GF-D8 (cell line): ENCODE data around the gene PPFIA1.
"Not testable (repeated sequence)": the region's sequence is repeated elsewhere in the genome, so short reads cannot be mapped to it uniquely, and the experiment has no call there.

Source experiments
- DNase-seq: peaks from one replicate; lab custom pipeline; 2025; lab: John Stamatoyannopoulos, UW

Gene PPFIA1

DNA sequence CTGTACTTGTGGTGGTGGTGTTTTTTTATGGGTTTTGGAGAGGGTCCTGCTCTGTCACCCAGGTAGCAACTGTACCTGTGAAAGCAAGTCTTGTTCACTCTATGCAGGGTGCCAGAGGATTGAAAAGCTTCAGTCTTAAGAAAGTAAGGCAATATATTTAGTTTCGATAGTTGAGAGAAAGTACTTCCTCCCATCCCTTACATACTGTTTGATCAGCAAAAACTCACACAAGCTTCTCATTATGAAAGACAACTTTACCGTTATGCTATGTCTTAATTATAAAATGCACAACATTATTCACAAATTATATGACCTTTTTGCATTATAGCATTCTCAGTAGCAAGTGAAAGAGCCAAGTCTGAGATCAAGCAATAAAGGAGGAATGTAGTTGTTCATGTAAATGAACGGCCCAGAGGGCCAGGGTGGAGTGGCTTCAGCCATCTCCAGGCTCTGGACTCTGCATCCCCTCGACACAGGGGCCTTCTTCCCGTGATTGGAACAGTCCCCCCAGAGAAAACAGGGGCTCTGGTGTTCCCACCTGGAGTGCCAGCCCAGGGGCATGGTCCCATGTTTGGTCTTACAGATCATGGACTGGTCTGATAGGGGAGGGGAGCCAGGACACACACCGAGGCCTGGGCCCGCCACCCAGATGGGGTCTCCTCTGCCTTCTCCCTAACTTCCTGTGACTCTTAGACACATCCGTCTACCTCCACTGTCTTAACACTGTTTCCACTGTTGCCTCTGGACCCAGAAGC lies 89.1 kb downstream of the PPFIA1 start:
- no peak for DNase-seq

DNA sequence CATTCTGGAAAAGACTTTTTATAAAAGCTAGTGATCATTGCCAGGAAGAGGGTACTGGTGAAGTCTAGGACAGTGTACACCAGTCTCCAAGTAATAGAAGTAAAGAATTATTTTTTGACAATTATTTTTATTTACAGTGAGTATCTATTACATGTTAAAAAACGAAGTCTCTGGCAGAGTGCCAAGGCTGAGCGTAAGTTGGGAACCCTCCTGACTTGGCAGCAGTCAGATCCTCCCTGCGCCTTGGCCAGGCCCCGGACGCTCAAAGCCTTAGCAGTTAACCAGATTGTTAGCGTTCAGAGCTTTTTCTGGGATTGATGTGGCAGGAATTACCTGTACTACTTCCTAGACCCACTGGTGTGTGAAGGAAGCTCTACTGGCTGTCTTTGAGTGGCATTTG lies 89.7 kb downstream of the PPFIA1 start:
- DNase-seq, result no peak

DNA sequence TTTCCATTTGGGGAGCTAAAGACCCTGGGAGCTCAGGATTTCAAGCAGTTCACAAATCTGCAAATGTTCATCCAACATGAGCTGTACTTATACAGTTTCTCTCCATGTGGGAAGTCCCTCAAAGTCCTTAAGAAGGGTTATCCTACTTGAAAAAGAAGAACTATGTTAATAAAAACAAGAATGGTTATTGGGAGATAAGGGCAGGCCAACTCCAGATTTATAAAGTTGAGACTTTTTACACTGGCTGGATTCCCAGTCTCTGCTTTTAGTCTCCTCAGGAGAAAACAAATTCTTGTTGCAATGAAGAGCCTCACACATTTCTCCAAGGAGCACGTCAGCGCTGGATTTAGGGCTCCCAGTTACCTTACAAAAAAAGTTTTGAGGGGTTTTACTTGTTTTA lies 93.7 kb downstream of the PPFIA1 start:
- no peak for DNase-seq

DNA sequence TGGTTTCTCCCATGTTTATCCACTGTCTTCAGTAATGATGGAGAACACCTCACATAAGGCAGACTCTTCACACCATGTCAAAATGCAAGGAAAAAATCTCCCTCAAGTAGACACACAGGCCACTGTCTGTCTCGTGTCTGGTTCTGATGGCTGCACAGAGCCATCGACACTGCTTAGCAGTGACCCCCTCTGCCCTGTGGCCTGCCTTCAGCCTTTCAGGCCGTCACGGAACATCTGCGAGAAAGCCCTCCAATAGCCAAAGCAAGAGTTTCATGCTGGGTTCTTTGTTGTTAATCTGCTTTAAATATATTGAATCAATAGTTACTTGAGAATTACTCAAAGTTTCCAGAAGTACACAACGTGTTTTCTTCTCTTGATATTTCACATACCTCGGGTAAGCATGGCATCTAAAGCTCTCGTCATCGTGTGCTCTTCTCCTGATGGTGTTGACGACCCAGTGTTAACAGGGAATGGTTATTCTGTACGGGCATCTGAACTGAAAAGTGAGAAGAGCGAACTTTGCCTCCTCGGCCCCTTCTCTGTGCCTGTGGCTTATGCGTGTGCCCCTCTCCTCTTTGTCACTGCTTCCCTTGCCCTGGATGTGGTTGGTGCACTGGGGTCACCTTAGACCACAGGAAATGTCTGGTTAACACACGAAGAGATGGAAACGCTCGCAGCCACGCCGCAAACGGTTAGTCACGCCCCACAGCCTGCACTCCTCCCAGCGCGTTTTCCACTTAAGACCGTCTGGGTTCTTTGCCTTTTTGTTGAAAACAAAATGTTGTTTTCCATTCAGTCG lies 94.5 kb downstream of the PPFIA1 start:
- peak; percentile 84 for DNase-seq

DNA sequence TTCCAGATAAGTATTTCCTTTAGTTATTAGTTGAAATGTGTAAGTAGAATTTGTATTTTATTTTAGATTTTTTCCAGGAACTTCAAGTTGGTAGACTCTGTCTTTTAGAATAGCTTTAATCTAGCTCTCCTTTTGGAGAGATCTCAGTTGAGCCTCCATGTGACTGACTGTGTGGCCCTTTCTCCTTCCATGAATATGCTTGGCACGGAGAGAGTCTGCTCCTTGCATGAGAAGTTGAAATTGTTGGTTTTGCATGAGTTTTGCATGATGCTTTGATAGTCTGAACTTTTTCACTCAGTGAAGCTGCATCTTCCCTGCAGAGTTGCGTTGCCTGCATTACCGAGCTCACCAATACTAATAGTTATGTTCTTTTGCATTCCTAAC lies 95.0 kb downstream of the PPFIA1 start:
- DNase-seq, result no peak

DNA sequence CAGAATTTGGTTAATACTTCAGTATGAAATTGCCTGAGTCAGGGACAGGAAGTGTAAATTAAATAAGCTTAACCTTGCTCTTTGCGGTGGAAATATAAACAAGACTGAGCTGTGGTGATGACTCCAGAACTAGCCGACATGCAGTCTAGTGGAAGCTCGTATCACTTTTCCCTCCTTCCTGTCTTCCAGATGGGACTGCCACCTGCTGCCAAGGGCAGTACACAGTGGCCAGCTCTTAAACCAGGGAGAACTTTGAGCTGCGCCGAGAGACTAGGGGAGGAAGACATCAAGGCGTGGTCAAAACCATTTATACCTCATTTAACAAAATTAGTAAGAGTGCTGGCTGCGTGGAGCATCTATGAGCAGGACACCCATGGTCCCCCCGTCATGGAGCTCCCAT lies 96.6 kb downstream of the PPFIA1 start:
- DNase-seq, result no peak

DNA sequence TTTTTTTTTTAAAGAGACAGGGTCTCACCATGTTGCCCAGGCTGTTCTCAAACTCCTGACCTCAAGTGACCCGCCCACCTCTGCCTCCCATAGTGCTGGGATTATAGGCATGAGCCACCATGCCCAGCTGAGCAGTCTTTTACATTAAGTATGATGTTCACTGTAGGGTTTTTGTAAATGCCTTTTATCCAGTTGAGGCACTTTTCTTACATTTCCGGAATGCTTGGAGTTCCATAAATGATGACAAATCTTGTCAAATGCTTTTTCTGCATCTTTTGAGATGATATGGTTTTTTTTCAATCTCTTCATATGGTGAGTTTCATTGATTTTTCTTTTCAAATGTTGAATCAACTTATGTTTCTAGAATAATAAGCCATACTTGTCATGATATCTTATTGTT lies 98.5 kb downstream of the PPFIA1 start:
- no peak for DNase-seq

DNA sequence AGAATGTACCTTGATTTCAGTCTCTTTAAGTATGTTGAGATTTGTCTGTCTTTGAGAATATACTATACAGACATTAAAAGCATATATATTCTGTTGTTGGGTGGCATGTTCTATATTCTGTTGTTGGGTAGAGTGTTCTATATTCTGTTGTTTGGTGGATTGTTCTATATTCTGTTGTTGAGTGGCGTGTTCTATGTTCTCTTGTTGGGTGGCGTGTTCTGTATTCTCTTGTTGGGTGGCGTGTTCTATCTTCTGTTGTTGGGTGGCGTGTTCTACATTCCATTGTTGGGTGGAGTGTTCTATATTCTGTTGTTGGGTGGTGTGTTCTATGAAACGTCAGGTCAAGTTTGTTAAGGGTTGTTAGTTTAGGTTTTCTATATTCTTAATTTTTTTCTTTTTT lies 100.8 kb downstream of the PPFIA1 start:
- DNase-seq, result no peak

DNA sequence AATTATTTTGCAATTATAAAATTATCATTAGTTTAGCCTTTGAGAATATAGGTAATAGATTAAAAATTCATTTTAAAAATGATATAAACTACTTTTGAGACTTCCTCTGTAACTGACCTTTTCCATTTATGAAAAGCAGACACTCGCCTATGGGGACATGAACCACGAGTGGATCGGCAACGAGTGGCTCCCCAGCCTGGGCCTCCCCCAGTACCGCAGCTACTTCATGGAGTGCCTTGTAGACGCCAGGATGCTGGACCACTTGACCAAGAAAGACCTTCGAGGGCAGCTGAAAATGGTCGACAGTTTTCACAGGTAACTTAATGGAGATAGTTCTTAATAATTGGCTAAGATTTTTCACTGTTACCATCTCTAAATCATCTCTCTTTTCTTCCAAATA lies 101.6 kb downstream of the PPFIA1 start:
- DNase-seq, result no peak

DNA sequence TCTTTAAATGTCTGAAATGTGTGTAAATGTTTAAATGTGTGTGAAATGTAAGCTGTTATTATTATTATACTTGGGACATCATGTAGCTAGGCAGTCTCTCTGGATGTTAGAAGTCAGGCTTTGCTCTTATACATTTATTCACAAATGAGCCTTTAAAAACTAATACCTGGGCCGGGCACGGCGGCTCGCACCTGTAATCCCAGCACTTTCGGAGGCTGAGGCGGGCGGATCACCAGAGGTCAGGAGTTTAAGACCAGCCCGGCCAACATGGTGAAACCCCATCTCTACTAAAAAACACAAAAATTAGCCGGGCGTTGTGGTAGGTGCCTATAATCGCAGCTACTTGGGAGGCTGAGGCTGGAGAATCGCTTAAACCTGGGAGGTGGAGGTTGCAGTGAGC lies 106.1 kb downstream of the PPFIA1 start:
- DNase-seq, result no peak

DNA sequence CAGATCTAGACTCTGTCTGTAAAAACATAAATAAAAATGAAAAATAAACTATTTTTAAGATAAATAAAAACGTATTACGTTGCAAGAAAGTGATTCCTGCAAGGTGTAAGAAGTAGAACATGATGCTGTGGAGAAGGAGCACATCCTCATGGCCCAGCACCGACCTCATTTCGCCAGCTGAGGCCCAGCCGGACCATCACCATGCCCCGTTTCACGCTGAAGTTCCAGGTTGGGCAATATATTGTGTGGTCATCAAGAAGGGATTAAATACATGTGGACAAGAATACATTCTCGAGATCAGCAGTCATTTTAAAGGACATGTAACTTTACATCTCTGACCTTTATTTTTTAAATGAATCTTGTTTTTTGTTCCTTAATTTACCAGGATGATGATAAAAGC lies 107.2 kb downstream of the PPFIA1 start:
- DNase-seq, result no peak

DNA sequence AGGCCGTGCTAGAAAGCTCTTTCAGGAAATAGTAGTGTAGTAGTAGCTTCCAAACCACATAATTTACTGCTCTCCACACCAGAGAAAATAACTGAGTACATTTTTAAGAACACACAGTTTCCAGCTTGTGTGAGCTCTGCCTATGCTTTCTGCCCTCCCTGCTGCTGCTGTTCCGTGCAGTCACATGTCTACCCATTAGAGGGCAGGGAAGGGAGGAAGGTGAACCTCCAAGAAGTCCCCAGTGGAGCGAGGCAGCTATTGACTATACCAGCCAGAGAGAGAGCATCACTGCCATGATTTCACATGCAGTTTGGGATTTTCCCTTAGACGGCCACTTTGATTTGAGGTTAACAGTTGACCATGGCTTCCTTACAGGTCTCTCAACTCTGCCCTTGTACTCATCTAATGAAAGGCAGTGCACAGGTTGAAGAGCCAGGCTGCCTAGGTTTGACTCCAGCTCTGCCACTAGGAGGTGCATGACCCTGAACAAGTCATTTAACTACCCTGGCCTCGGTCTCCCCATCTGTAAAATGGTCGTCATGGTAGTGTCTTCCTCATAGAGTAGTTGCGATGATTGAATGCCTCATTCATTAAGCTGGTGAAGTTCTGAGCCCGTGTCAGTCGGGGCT lies 108.1 kb downstream of the PPFIA1 start:
- DNase-seq, result no peak

DNA sequence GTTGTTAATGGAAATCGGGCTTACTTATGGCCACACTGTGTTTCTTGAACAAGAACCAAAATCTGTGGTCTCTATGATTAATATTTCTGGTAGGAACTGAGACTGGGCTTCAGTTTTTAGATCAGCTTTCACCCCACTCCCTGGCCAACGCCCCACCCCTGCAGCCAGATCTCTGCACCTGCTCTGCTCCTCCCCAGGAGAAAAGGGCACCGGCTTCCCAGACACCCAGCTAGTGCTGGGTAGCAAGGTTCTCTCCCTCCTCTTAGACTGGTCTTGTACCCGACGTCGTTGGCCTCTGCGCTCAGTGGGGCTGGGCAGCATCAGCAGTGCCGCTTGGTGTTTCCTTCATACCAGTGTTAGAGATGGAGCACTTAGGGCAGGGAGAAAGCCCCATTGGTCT lies 110.9 kb downstream of the PPFIA1 start:
- no peak for DNase-seq

DNA sequence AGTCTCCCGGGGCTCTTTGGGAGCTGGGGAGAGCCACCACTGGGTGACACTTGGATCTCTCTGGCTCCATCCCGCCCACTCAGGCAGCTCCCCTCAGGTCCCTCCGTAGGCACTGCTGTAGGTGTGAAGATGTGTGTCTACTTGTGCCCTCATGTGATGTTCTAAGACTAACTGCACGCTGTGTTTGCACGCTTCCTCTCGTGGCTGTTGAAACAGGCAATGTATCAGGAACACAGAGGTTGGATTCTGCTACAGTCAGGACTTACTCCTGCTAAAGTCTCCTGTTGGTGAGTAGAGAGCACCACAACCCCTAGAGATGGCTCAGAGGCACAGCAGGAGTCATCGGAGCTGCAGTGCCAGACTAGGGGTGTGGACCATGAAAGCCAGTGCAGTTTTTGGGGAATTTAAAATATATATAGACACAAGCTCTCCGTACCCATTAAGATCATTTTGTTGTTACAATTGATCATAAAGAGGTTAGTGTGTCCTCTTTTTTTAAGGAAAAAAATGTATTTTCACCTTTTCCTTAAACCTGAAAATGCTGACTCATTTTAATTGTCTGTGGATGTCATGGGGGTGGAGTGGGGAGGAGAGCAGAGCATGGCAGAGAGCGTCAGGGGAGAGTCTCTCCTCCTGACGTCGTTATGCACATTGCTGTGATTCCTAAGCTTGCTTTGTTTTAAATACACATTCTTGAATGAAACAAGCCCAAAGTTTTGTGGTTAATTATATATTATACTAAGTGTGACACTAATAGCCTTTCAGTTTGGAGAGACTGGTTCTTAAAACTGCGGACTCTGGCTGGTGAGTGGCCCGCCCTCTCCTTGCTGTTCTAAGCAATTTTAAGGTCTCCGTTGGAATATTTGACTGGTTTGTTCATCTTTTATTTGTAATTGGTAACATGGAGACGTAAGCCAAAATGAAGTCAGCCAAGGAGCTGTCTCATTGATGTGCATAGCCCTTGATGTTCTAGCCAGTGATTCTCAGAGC lies 111.7 kb downstream of the PPFIA1 start:
- DNase-seq, result no peak

DNA sequence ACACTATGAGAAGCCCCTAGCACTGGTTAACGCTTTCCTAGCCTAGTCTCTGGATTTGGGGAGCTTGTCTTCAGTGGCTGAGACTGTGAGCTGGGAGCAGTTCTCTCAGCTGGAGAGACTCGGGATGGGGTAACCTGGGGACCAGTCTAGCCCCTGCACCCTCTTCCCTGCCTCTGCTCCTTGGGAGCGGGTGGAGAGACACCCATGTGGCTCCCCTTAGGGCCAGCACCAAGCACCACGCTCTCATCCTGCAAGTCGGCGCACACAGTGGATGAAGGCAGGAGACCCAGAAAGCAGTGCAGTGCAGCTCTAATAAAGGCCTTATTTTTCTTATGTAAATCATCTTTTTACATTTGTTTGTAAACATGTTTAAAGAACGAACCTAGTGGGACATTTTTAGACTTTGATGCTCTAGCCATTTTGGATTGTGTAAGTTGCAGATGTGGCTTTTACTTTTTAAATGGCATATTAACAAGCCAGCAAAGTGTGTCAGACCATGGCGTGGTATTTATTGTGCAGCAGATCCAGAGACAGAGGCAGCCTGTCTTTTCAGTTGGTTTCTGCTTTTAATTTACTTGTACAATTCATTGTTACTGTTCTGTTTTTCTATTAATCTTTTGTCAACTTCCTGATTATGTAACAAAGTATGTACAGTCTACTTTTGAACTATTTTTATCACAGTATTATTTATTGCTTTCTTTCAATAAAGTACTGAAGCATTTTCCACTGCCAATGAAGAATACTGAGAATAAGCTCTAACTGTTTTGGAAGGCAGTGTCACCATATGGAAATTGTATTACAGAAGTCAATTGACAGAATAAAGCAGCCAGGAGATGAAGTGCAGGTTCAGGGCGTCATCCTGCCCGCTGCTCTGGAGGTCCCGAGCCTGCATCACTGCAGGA lies 113.4 kb downstream of the PPFIA1 start:
- DNase-seq, result no peak

DNA sequence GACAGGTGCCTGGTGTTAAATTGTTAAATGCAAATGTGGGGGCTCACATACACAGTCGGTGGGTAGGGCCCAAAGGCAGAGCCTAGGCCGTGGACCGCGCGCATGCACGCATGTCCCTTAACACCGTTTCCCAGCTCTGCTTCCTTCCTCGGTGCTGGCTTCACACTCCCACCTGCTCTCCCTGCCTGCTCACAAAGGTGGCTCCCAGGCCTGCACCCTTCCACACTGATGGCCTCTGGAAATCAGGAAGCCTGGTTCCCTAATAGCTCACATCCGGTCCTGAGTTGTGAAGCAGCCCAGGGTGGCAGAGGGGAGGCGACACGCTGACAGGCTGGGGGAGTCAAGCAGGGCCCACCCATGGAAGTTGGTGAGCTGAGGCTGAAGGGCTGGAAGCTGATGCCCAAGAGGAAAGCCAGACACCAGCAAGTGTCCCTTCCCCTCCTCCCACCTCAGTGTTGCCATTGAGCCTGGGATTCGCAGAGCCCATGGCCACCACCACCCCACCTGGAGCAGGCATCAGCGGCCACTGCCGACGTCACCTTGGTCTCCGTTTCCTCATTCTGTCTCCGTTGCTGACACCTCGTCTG lies 114.2 kb downstream of the PPFIA1 start:
- DNase-seq, result no peak

DNA sequence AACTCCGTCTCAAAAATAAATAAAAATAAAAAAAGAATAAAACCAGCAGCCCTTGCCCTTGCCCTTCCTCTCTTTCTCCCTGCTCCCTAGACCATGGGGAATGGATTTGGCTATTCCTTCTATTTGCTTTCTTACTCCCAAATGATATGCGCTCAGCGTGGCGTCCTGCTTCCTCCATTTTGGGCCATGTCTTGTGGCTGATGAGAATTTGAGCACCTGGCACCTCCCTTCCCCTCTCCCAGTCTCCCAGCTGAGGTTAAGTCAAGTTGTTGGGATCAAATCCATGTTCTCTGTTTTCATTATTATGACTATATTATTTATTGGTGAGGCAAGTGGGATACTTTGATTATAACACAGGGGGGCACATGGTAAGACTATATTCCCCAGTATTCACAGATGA lies 117.1 kb downstream of the PPFIA1 start:
- no peak for DNase-seq

DNA sequence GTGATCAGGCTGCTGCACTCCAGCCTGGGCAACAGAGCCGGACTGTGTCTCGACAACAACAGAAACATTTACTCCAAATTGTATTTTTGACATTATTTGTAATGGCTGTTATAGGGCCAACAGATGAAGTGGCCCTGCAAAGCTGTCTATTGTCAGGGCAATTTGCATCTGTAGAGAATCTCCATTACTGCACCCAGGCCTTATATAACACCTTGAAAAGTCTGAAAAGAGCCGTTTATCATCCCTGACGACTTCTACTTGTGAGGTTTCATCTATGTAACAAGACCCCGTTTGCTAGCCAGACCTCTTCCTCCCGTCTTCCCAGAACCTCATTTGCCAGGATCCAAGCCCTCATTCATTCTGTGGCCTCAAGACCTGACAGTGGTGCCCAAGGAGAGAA lies 118.7 kb downstream of the PPFIA1 start:
- no peak for DNase-seq

DNA sequence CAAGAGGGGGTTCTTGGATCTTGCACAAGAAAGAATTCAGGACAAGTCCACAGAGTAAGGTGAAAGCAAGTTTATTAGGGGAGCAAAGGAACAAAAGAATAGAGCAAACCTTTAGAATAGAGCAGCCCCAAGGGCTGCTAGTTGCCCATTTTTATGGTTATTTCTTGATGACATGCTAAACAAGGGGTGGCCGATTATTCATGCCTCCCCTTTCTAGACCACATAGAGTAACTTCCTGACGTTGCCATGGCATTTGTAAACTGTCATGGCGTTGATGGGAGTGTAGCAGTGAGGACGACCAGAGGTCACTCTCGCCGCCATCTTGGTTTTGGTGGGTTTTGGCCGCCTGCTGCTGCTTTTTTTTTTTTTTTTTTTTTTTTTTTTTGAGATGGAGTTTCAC lies 120.4 kb downstream of the PPFIA1 start:
- DNase-seq, result not testable (repeated sequence)

DNA sequence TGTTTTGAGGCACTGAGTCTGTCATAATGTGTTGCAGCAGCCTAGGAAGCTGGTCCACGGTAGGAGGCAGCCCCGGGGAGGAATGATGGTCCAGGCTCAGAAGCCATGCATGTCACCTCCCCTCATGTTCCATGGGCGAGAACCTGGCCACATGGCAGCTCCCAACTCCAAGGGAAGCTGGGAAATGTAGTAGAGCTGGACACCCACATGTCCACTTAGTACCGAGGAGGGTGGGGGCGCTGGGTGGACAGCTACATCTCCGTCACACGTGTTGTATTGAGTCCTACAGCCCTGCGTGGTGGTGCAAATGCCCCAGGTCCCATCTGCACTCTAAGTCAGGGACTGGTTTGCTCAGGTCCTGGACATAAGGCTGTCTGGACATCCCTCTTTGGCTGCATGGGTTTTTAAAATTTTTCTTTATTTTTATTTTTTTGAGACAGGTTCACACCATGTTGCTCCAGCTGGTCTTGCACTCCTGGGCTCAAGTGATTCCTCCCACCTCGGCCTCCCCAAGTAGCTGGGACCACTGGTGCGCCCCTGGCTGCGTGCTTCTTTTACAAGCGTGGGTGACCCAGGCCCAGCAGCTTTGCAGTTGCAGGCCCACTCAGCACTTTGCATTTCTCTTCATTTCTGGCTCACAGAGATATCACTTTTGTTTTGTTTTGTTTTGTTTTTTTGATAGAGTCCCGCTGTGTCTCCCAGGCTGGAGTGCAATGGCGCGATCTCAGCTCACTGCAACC lies 123.9 kb downstream of the PPFIA1 start:
- no peak for DNase-seq
